Testis (tissue), 5 donors: Measurements from ENCODE around the gene NPC1L1. TPM values are rescaled to one million over a fixed set of nuclear protein-coding genes. Genes with fewer than 3 reads are reported as not detected.

Experiments used
- DNase-seq: peaks from one replicate; pipeline ENCODE4 v3.0.0-alpha.2; 2019
- H3K27ac ChIP-seq, 2 donors: fragments of 200-600 bp; sonication (generic); one replicate each; pipeline ENCODE4 v1.5.1; 2019
- H3K27me3 ChIP-seq: fragments of 200-600 bp; sonication (generic); one replicate; pipeline ENCODE4 v1.5.1; 2019
- H3K36me3 ChIP-seq: fragments of 200-600 bp; sonication (generic); one replicate; pipeline ENCODE4 v1.5.1; 2017; ENCODE audit warnings: low read depth; ENCODE audit errors: missing control alignments
- H3K4me1 ChIP-seq: fragments of 200-600 bp; sonication (generic); one replicate; pipeline ENCODE4 v1.5.1; 2019
- H3K4me3 ChIP-seq, 2 donors: fragments of 200-600 bp; sonication (generic); one replicate each; pipeline ENCODE4 v1.5.1; 2017 to 2019
- H3K9me3 ChIP-seq: fragments of 200-600 bp; sonication (generic); one replicate; pipeline ENCODE4 v1.5.1; 2017
- CTCF ChIP-seq, 3 experiments: fragments of 450-650 bp in 2 of 3; fragments of 200-600 bp in 1 of 3; sonication (generic) in 1 of 3; IDR thresholded peaks; one replicate each; pipeline ENCODE4 v1.5.1; 2016 to 2019; ENCODE audit warnings: antibody characterized with exemption in 3 of 3, mild to moderate bottlenecking in 2 of 3, moderate library complexity in 1 of 3
- POLR2A ChIP-seq: fragments of 450-650 bp; IDR thresholded peaks from one replicate; pipeline ENCODE4 v1.6.1; 2017; ENCODE audit warnings: antibody characterized with exemption, mild to moderate bottlenecking, moderate library complexity
- WGBS, 2 donors: methylation state at CpG; one replicate each; pipeline ENCODE4 v1.1.5; 2018; 5-methylcytosine and 5-hydroxymethylcytosine counted together
- intact Hi-C: fragments of 100-400 bp; cut with DNase I; formaldehyde crosslinking; loops from one replicate; pipeline ENCODE4 v1.15.1; 2023; ENCODE audit warnings: low total_unique reads
- long read RNA-seq, 2 donors: transcript quantifications; one replicate each; lab custom pipeline, GENCODE V29; 2026
- polyA plus RNA-seq: library from polyadenylated mRNA; stranded (reverse); fragments of 350-450 nt; fragmentation: Illumina TruSeq; extraction: RNeasy Lipid Tissue Mini Kit (QIAGEN cat#74804); gene quantifications from one replicate; pipeline ENCODE4 v1.2.3, GENCODE V29; 2014; ENCODE audit warnings: low read depth, low replicate concordance; ENCODE audit not compliant: insufficient read depth
- total RNA-seq, 2 donors: library from RNA; depleted of rRNA; stranded (reverse); fragments of >200 nt; gene quantifications; one replicate each; pipeline ENCODE4 v1.2.3, GENCODE V29; 2016

Gene NPC1L1
- total RNA-seq (under 1 TPM; 0.37 to 0.55 TPM), polyA plus RNA-seq (0.83 TPM)
- long read RNA-seq, donor 1, result 0 reads
- long read RNA-seq, donor 2, result 0 reads

- Histone ChIP-seq H3K27ac (no peak within 1 kb of the TSS), H3K36me3 (no peaks in the 10 kb centered on the region), H3K4me1 (no peaks in the 10 kb centered on the region), H3K9me3 (no peaks in the 10 kb centered on the region), H3K4me3 (no peak within 1 kb of the TSS), H3K27me3 (no peaks in the 10 kb centered on the region)
- intact Hi-C loops, result no loop called here
- 74 to 79% methylated on average over 6 to 18 of the region's 20 CpGs for WGBS, 2 donors
- no peak for DNase-seq
- TF ChIP-seq POLR2A, result no peak
- TF ChIP-seq CTCF (IDR thresholded peaks at IDR 0.05), result no peak
Observed at GRCh38 chr7:44541028-44541869, at the start of gene NPC1L1. Gene NPC1L1, minus strand, starts transcription at chr7:44541330. Its CDS starts 71 bp downstream, at chr7:44541259.

- DNase-seq, result no peak
- intact Hi-C loops, result no loop called here
- Histone ChIP-seq H3K27me3 (no peaks in the 10 kb centered on the region), H3K36me3 (no peaks in the 10 kb centered on the region), H3K4me3 (no peak overlapping the region), H3K9me3 (no peaks in the 10 kb centered on the region), H3K27ac (no peak overlapping the region), H3K4me1 (no peaks in the 10 kb centered on the region)
- TF ChIP-seq POLR2A (no peak), CTCF (IDR thresholded peaks at IDR 0.05) (no peak)
- WGBS, 2 donors, result 78 to 88% methylated on average over 1 of the region's 1 CpG
Observed at GRCh38 chr7:44590910-44591309, 49.8 kb upstream of the NPC1L1 start.

GRCh38 chr7:44587843-44588711, 46.9 kb upstream of the NPC1L1 start:
- DNase-seq, result peak; percentile 75
- no peaks in the 10 kb centered on the region for H3K4me1 ChIP-seq
- no peaks in the 10 kb centered on the region for H3K9me3 ChIP-seq
- H3K36me3 ChIP-seq, result no peaks in the 10 kb centered on the region
- 27 to 32% methylated on average over 6 of the region's 6 CpGs for WGBS, 2 donors
- no peak overlapping the region for H3K27ac ChIP-seq
- H3K4me3 ChIP-seq, result no peak overlapping the region
- TF ChIP-seq POLR2A, result no peak
- peak; percentile 31 to 45 (median 34) for TF ChIP-seq CTCF (IDR thresholded peaks at IDR 0.05)
- intact Hi-C loops, result no loop called here
- no peaks in the 10 kb centered on the region for H3K27me3 ChIP-seq

- intact Hi-C loops, result loop anchor here (5.0 kb wide), 1 partner anchor 264 kb away; the partner anchor contains the start of gene H2AZ2
- Histone ChIP-seq H3K4me1 (peaks cover 6% of the 10 kb centered on the region), H3K27me3 (no peaks in the 10 kb centered on the region), H3K36me3 (no peaks in the 10 kb centered on the region), H3K27ac (peak overlapping the region; percentile 98 to 99), H3K4me3 (peak overlapping the region; percentile 84 to 98), H3K9me3 (no peaks in the 10 kb centered on the region)
- DNase-seq, result no peak
- WGBS, 2 donors, result 58 to 70% methylated on average over 13 of the region's 13 CpGs
- TF ChIP-seq CTCF (IDR thresholded peaks at IDR 0.05) (no peak), POLR2A (no peak)
Observed at GRCh38 chr7:44583146-44583865, 42.2 kb upstream of the NPC1L1 start.
